HG03097 (cell line): ENCODE measurements around the gene SPAG9.

ENCODE experiments used
- ATAC-seq: cut with Tn5 transposase; IDR thresholded peaks from one replicate; pipeline ENCODE4 v1.9.1; 2021; ENCODE audit not compliant: unreplicated experiment, low FRiP score

The SPAG9 gene, protein sequence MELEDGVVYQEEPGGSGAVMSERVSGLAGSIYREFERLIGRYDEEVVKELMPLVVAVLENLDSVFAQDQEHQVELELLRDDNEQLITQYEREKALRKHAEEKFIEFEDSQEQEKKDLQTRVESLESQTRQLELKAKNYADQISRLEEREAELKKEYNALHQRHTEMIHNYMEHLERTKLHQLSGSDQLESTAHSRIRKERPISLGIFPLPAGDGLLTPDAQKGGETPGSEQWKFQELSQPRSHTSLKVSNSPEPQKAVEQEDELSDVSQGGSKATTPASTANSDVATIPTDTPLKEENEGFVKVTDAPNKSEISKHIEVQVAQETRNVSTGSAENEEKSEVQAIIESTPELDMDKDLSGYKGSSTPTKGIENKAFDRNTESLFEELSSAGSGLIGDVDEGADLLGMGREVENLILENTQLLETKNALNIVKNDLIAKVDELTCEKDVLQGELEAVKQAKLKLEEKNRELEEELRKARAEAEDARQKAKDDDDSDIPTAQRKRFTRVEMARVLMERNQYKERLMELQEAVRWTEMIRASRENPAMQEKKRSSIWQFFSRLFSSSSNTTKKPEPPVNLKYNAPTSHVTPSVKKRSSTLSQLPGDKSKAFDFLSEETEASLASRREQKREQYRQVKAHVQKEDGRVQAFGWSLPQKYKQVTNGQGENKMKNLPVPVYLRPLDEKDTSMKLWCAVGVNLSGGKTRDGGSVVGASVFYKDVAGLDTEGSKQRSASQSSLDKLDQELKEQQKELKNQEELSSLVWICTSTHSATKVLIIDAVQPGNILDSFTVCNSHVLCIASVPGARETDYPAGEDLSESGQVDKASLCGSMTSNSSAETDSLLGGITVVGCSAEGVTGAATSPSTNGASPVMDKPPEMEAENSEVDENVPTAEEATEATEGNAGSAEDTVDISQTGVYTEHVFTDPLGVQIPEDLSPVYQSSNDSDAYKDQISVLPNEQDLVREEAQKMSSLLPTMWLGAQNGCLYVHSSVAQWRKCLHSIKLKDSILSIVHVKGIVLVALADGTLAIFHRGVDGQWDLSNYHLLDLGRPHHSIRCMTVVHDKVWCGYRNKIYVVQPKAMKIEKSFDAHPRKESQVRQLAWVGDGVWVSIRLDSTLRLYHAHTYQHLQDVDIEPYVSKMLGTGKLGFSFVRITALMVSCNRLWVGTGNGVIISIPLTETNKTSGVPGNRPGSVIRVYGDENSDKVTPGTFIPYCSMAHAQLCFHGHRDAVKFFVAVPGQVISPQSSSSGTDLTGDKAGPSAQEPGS (N-terminal part only)

DNA sequence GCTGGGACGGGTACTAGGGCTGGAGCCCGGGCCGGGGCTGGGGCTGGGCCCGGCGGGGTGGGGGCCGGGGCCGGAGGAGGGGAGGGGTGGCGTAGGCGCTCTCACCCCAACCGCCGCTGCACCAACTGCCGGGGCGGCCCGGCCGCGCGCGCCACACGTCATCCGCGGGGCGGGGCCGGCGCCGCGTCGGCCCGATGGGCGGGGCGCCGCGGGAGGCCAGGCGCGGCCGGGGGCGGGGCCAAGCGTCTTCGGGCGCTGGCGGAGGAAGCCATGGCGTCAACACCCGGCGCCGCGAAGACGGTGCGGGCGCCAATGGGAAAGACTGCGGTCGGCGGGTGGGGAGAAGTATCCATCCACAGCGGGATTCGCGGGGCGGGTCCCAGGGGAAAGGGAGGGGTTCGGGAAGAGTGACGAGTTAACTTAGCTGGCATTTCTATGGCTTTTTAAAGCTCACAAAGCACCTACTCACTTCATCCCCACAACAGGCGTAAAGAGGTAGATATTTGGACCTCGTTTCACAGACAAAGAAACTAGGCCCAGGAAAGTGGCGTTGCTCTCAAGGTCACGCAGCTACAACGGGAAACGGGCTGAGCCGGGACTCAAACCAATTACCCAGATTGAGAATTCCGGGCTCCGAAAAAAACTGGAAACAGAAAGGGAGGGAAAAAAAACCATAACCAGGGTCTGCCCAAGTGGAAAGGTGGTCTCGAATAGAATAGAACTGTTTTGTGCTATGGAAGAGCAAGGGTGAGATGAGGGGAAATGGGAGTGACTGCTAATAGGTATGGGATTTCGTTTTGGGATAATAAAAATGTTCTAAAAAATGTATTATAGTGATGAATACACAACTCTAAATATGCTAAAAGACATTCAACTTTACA, at the start of gene SPAG9:
TSS of gene SPAG9 (minus strand) at position 130 of the 881 bp plus-strand sequence. CDS start 212 bp downstream, outside the sequence.
- ATAC-seq, result peak; percentile 68

- ATAC-seq, result no peak
Observed at GRCh38 chr17:51169340-51169739, 48.7 kb upstream of the SPAG9 start.

- peak; percentile 31 for ATAC-seq
Observed at GRCh38 chr17:51166987-51167931, 46.6 kb upstream of the SPAG9 start.

- peak; percentile 68 for ATAC-seq
Observed at GRCh38 chr17:51166198-51166986, 45.7 kb upstream of the SPAG9 start, which contains the start of gene NME2. Gene NME2 (plus strand): TSS chr17:51166411. CDS start chr17:51166831, 420 bp downstream.

- ATAC-seq, result peak; percentile 12
Observed at GRCh38 chr17:51165680-51166197, 45.1 kb upstream of the SPAG9 start.

DNA sequence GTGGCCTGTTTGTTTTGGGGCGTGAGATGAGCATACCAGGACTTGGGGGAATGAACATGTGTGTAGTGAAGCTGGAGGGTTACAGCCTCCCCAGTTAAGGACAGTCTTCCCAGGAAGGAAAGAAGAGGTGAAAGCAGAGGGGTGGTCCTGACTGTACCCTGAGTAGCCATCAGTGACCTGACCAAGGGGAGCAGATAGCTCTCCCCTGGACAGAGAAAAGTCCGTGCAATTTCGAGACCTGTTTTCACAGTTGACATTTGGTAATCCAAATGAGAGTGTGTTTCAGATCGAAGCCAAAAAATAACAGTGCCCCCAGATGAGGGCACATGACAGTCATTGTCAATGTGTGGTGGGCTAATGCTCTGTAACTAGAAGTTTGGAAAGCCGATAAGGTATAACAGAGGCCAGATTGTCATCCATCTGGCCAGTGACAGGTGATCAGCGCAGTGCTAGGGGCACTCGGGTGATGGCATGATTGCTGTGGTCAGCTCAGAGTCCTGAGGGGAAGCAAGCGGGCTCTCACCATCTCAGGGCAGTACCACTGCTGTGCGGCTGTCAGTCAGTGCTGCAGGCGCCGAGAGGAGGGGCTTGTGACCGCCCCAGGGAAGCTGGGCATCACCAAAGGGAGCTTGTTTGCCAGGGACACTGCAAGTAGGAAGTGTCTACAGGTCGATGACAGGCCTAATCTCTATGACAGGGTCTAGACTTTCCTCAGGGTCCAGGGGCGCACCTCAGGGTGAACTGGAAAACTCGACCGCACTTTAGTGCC, 44.4 kb upstream of the SPAG9 start:
- ATAC-seq, result no peak

- ATAC-seq, result no peak
Observed at GRCh38 chr17:51161541-51161940, 40.9 kb upstream of the SPAG9 start.

- no peak for ATAC-seq
Observed at GRCh38 chr17:51159604-51160003, 38.9 kb upstream of the SPAG9 start.

- ATAC-seq, result no peak
Observed at GRCh38 chr17:51155416-51155815, 34.7 kb upstream of the SPAG9 start.

DNA sequence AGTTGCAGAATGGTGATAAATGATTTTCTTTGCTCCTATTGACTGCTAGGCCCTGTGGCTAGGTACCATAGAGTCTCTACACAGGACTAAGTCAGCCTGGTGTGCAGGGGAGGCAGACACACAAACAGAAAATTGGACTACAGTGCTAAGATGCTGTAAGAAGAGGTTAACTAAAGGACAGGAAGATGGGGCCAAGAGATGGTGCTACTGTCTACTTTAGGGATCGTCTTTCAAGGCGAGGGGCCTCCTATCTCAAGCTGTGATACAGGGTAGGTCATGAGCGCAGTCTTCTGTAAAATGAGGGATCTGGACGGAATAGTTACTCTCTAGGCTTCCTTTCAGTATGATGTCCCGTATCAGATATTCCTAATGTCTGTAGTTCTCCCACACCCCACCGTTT, 33.5 kb upstream of the SPAG9 start:
- no peak for ATAC-seq

- ATAC-seq, result peak; percentile 93
Observed at GRCh38 chr17:51153210-51154072, 32.8 kb upstream of the SPAG9 start, which contains the start of gene NME1. Gene NME1 (plus strand): TSS chr17:51153559. CDS start chr17:51155655, 2,096 bp downstream.

GRCh38 chr17:51152766-51153209, 32.1 kb upstream of the SPAG9 start:
- ATAC-seq, result no peak

GRCh38 chr17:51150932-51151331, 30.3 kb upstream of the SPAG9 start:
- no peak for ATAC-seq

GRCh38 chr17:51149163-51149562, 28.5 kb upstream of the SPAG9 start:
- ATAC-seq, result no peak

DNA sequence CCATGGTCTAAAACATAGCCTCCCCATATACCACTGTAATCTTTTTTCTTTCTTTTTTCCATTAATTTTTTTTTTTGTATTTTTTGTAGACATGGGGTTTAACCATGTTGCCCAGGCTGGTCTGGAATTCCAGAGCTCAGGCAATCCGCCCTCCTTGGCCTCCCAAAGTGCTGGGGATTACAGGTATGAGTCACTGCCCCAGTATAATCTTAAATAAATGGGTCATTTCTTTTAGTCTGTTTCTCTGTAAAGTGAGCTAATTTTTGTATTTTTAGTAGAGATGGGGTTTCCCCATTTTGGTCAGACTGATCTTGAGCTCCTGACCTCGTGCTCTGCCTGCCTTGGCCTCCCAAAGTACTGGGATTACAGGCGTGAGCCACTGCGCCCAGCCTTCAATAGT, 27.0 kb upstream of the SPAG9 start:
- no peak for ATAC-seq
